Cardiac muscle cell (in vitro differentiated cells and primary cell): ENCODE data around the gene CFAP20. TPM values are rescaled to one million over a fixed set of nuclear protein-coding genes. Genes with fewer than 3 reads are reported as not detected.

Experiments used
- DNase-seq, 2 donors: peaks; one replicate each; pipeline versions ENCODE4 v3.0.0 to v3.0.0-alpha.2; 2010 to 2017; ENCODE audit warnings: low read depth in 1 of 2, low spot score in 1 of 2
- H3K27ac ChIP-seq: fragments of 200-600 bp; sonication (generic); 2 replicates; pipeline ENCODE4 v1.5.1; 2016
- H3K27me3 ChIP-seq: fragments of 200-600 bp; sonication (generic); 2 replicates; pipeline ENCODE4 v1.6.0; 2016; ENCODE audit warnings: control low read depth
- H3K36me3 ChIP-seq: fragments of 200-600 bp; sonication (generic); 2 replicates; pipeline ENCODE4 v1.5.1; 2016; ENCODE audit warnings: control low read depth
- H3K4me1 ChIP-seq: fragments of 200-600 bp; sonication (generic); 2 replicates; pipeline ENCODE4 v1.8.1; 2017; ENCODE audit warnings: low read depth, mild to moderate bottlenecking, mixed run types
- H3K4me3 ChIP-seq: fragments of 200-600 bp; sonication (generic); 2 replicates; pipeline ENCODE4 v1.5.1; 2016; ENCODE audit warnings: mild to moderate bottlenecking
- H3K9me3 ChIP-seq: fragments of 200-600 bp; sonication (generic); 2 replicates; pipeline ENCODE4 v1.5.1; 2017; ENCODE audit warnings: low read depth, mild to moderate bottlenecking, control low read depth
- polyA plus RNA-seq: library from polyadenylated mRNA; unstranded; fragments of >200 nt; fragmentation: Nextera tagmentation; extraction: Ambion mirVana; gene quantifications from 2 replicates; pipeline ENCODE4 v1.2.1, GENCODE V29; 2016
- total RNA-seq: library from RNA; depleted of rRNA; stranded (reverse); fragments of >200 nt; gene quantifications from 2 replicates; pipeline ENCODE4 v1.2.3, GENCODE V29; 2016
- TF ChIP-seq, protein P1 (sequence below): IDR thresholded peaks from 2 replicates; pipeline ENCODE4 v1.5.1; 2012; ENCODE audit warnings: low read depth, mild to moderate bottlenecking, low read length

Gene CFAP20
- total and polyA plus RNA-seq, 2 experiments from 2014 or later = 137 to 154 TPM

DNA sequence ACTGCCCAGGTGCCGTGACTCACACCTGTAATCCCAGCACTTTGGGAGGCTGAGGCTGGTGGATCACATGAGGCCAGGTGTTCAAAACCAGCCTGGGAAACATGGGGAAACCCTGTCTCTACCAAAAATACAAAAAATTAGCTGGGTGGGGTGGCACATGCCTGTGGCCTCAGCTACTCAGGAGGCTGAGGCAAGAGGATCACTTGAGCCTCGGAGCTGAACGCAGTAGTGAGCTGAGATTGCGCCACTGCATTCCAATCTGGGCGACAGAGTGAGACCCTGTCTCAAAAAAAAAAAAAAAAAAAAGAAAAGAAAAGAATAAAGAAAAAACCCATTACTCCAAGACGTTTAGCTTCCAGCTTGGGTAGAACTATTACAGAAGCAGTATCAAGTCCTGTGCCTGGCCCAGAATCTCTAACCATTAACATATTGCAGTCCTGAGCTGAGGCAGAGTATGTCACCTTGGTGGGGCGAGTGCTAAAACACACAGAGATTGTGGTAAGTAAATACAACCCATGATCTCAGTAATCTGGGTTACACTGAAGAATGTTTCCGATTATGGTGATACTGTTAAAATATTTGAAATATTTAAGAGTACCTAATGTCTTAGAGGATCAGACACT is 23.2 kb upstream of the CFAP20 start:
- Histone ChIP-seq H3K9me3 (no peaks in the 10 kb centered on the region), H3K4me3 (no peak overlapping the region), H3K4me1 (no peaks in the 10 kb centered on the region), H3K27me3 (no peaks in the 10 kb centered on the region), H3K27ac (no peak overlapping the region), H3K36me3 (no peaks in the 10 kb centered on the region)
- TF ChIP-seq, protein P1, sequence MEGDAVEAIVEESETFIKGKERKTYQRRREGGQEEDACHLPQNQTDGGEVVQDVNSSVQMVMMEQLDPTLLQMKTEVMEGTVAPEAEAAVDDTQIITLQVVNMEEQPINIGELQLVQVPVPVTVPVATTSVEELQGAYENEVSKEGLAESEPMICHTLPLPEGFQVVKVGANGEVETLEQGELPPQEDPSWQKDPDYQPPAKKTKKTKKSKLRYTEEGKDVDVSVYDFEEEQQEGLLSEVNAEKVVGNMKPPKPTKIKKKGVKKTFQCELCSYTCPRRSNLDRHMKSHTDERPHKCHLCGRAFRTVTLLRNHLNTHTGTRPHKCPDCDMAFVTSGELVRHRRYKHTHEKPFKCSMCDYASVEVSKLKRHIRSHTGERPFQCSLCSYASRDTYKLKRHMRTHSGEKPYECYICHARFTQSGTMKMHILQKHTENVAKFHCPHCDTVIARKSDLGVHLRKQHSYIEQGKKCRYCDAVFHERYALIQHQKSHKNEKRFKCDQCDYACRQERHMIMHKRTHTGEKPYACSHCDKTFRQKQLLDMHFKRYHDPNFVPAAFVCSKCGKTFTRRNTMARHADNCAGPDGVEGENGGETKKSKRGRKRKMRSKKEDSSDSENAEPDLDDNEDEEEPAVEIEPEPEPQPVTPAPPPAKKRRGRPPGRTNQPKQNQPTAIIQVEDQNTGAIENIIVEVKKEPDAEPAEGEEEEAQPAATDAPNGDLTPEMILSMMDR = no peak
- no peak for DNase-seq

DNA sequence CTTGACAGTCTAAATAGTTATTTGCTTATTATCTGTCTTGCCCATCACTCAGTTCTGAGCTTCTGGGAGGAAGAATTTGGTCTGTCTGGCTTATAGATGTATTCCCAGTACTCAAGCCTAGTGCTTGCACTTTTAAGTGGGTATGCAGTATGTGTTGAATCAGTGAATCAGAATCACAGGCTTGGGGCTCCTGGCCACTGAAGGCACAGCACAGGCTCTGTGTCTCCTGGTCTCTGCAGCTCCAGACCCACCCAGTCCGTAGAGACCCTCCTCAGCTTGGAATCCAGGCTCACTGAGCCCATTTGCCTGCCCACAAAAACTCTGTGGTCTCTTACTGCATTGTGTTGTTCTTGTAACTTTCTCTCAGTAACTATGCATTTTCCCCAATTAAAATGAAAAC is 19.3 kb upstream of the CFAP20 start:
- H3K27me3 ChIP-seq = no peaks in the 10 kb centered on the region
- H3K4me1 ChIP-seq = no peaks in the 10 kb centered on the region
- no peaks in the 10 kb centered on the region for H3K9me3 ChIP-seq
- TF ChIP-seq, protein P1 = no peak
- H3K4me3 ChIP-seq = no peak overlapping the region
- DNase-seq = no peak
- H3K36me3 ChIP-seq = no peaks in the 10 kb centered on the region
- no peak overlapping the region for H3K27ac ChIP-seq

DNA sequence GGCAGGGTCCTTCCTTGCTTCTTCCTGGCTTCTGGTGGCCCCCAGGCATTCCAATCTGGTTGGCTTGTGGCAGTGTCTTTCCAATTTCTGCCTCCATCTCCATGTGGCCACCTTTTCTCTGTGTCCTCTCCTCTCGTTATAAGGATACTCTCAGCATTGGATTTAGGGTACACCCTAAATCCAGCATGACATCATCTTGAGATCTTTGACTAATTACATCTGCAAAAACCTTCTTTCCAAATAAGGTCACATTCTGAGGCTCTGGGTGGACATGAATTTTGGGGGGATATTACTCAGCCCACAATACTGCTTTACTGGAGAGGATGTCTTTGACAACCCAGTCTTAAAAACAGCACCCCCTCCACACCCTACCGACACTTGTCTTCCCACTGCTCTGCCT is 18.9 kb upstream of the CFAP20 start:
- Histone ChIP-seq H3K27ac (no peak overlapping the region), H3K36me3 (no peaks in the 10 kb centered on the region), H3K27me3 (no peaks in the 10 kb centered on the region), H3K9me3 (no peaks in the 10 kb centered on the region), H3K4me3 (no peak overlapping the region), H3K4me1 (no peaks in the 10 kb centered on the region)
- TF ChIP-seq, protein P1 = no peak
- DNase-seq = no peak

DNA sequence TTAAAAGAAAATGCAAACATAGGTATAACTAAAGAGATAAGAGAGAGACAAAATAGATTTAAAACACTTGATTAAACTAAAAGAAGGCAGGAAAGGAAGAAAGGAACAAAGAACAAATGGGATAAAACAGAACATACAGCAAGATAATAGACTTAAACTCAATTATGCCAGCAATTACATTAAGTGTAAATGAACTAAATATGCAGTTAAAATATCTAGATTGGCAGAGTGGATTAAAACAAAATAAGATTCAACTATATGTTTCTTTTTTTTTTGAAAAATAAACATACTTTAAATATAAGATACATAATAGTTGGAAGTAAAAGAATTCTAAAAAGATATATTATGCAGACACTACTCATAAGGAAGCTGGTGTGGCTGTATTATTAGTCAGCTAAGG is 9.7 kb upstream of the CFAP20 start:
- H3K27ac ChIP-seq = no peak overlapping the region
- H3K27me3 ChIP-seq = no peaks in the 10 kb centered on the region
- no peak for DNase-seq
- H3K4me3 ChIP-seq = no peak overlapping the region
- H3K4me1 ChIP-seq = no peaks in the 10 kb centered on the region
- TF ChIP-seq, protein P1 = no peak
- H3K9me3 ChIP-seq = no peaks in the 10 kb centered on the region
- no peaks in the 10 kb centered on the region for H3K36me3 ChIP-seq

DNA sequence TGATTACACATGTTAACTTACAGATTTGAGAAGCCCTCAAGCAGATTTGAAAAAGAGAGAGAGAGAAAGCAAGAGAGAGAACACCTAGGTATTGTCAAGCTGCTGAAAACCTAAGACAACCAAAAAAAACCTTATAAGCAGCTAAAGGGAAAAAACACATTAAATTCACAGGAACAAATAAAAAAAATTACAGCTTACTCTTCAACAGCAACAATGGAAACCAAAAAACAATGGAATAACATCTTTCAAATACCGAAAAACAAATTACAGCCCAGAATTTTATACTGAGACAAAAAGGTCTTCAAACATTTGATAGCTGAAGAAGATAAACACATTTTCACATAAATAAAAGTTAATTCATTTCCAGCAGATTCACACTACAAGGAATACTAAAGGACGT is 8.4 kb upstream of the CFAP20 start:
- H3K9me3 ChIP-seq = no peaks in the 10 kb centered on the region
- H3K36me3 ChIP-seq = no peaks in the 10 kb centered on the region
- no peaks in the 10 kb centered on the region for H3K27me3 ChIP-seq
- H3K27ac ChIP-seq = no peak overlapping the region
- TF ChIP-seq, protein P1 = no peak
- H3K4me3 ChIP-seq = no peak overlapping the region
- no peaks in the 10 kb centered on the region for H3K4me1 ChIP-seq
- DNase-seq = no peak

DNA sequence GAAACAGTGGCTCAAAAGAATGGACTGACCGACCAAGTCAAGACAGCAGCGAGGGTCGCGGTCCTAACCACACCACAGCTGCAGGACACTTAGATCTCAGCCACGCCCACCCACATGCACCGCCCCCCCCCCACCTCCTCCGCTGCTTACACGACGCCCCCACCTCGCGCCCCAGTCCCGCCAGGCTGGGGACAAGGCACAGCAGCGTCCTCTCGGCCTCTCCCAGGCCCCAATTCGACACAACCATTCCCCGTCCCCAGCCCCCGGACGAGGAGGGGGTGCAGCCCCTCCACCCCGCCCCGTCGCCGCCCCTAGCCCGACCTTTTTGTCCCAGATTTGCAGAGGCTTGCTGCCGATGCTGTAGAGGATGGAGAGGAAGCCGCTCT is 477 bp downstream of the CFAP20 start:
- DNase-seq = peak in 1 of 2 donors; percentile 58
- TF ChIP-seq, protein P1 = no peak
- no peaks in the 10 kb centered on the region for H3K36me3 ChIP-seq
- H3K9me3 ChIP-seq = no peaks in the 10 kb centered on the region
- H3K4me1 ChIP-seq = peaks cover 41% of the 10 kb centered on the region
- peak overlapping the region; percentile 56 for H3K4me3 ChIP-seq
- peak overlapping the region; percentile 85 for H3K27ac ChIP-seq
- no peaks in the 10 kb centered on the region for H3K27me3 ChIP-seq
